CD4-positive, alpha-beta T cell (primary cell): ENCODE measurements around the gene PARD3B. TPM values are rescaled to one million over a fixed set of nuclear protein-coding genes. Genes with fewer than 3 reads are reported as not detected.

ENCODE experiments used
- ATAC-seq: fragments of 200-7000 bp; cut with Tn5 transposase; one replicate; pipeline ENCODE4 v1.10.0; 2022; ENCODE audit warnings: mild to moderate bottlenecking; ENCODE audit not compliant: poor library complexity
- CTCF ChIA-PET: fragments of 350-600 bp; sonication (Branson Sonifier 250); formaldehyde crosslinking; loops from one replicate; lab custom pipeline; 2021; ENCODE audit warnings: antibody characterized with exemption, inconsistent platforms; lab: Charles Lee
- POLR2A ChIA-PET: fragments of 350-600 bp; sonication (Branson Sonifier 250); formaldehyde crosslinking; loops from one replicate; lab custom pipeline; 2021; ENCODE audit warnings: antibody characterized with exemption, inconsistent platforms; lab: Charles Lee
- DNase-seq, 14 experiments: peaks; one replicate each; pipeline ENCODE4 v3.0.0-alpha.2; 2013 to 2020; ENCODE audit warnings: mixed read lengths in 2 of 14
- H3K27ac ChIP-seq, 2 donors: one replicate each; pipeline versions ENCODE4 v1.5.1 to v1.7.0; 2013; ENCODE audit warnings: low read length in 2 of 2, low read depth in 1 of 2, mild to moderate bottlenecking in 1 of 2
- H3K27me3 ChIP-seq, 2 experiments: 1 replicate in 1 of 2; 2 replicates in 1 of 2; pipeline versions ENCODE4 v1.6.1 to v1.7.0; 2013; ENCODE audit warnings: low read length in 2 of 2, control low read depth in 1 of 2, mild to moderate bottlenecking in 1 of 2, moderate library complexity in 1 of 2; ENCODE audit not compliant: insufficient read depth in 2 of 2, control insufficient read depth in 1 of 2
- H3K36me3 ChIP-seq: one replicate; pipeline ENCODE4 v1.6.1; 2013; ENCODE audit warnings: low read length, control low read depth; ENCODE audit not compliant: insufficient read depth
- H3K4me1 ChIP-seq: one replicate; pipeline ENCODE4 v1.6.1; 2013; ENCODE audit warnings: low read length, control low read depth; ENCODE audit not compliant: insufficient read depth
- H3K4me3 ChIP-seq: one replicate; pipeline ENCODE4 v1.5.1; 2013; ENCODE audit warnings: mild to moderate bottlenecking, low read length, moderate library complexity
- H3K9me3 ChIP-seq, 2 experiments: 1 replicate in 1 of 2; 2 replicates in 1 of 2; pipeline versions ENCODE4 v1.6.1 to v1.7.0; 2013; ENCODE audit warnings: low read length in 2 of 2, mild to moderate bottlenecking in 2 of 2, control low read depth in 1 of 2, moderate library complexity in 1 of 2; ENCODE audit not compliant: control insufficient read depth in 1 of 2, insufficient read depth in 1 of 2
- H3K27ac Mint-ChIP-seq: one replicate; pipeline ENCODE4 v1.8.0; 2020; ENCODE audit warnings: mixed read lengths
- H3K27me3 Mint-ChIP-seq: one replicate; pipeline ENCODE4 v1.8.0; 2021; ENCODE audit warnings: mixed read lengths
- H3K36me3 Mint-ChIP-seq: one replicate; pipeline ENCODE4 v1.8.0; 2021; ENCODE audit warnings: low read depth, mixed read lengths
- H3K4me1 Mint-ChIP-seq: one replicate; pipeline ENCODE4 v1.8.0; 2021; ENCODE audit warnings: low read depth, mixed read lengths
- H3K4me3 Mint-ChIP-seq: one replicate; pipeline ENCODE4 v1.8.0; 2020; ENCODE audit warnings: mild to moderate bottlenecking, mixed read lengths
- H3K9me3 Mint-ChIP-seq: one replicate; pipeline ENCODE4 v1.8.0; 2020; ENCODE audit warnings: mixed read lengths
- intact Hi-C, 2 experiments: fragments of 100-400 bp; cut with DNase I in 1 of 2; cut with micrococcal nuclease in 1 of 2; formaldehyde crosslinking; loops; one replicate each; pipeline versions ENCODE4 v1.15.1 to v1.9.0; 2023 to 2025; cut with DNase I, micrococcal nuclease
- total RNA-seq, 174 experiments: library from RNA in 2 of 174; stranded (reverse) in 2 of 174; gene quantifications; one replicate each; pipeline ENCODE4 v1.2.3 and lab custom pipeline; 2021 to 2026
- TF ChIP-seq, protein P1 (sequence below): fragments of 200-600 bp; IDR thresholded peaks from one replicate; pipeline ENCODE4 v1.8.0; 2022; ENCODE audit warnings: antibody characterized with exemption, mild to moderate bottlenecking

PARD3B gene
- total RNA-seq, 2 experiments from 2014 or later, result 0.87 to 1.9 TPM

DNA sequence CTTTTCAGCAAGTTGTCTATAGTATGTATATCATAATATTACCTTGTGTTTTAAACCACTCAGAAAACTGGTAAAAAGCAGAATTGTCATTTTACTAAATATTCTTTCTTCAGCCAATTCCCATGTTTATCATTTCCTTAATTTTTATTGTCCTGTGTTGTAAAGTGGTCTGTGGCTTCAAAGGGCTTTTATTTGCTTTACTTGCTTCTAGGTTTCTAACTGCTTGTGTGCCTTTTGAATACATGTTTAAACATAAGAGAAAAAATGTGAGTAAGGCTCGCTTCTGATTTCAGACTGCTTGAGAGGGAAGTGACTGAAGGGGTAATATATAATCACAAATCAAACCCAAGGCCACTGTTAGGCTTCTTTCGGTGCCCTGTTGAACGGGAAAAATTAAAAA, 729.5 kb downstream of the PARD3B start:
- H3K27ac Mint-ChIP-seq, result no peak overlapping the region
- no peaks in the 10 kb centered on the region for H3K4me1 Mint-ChIP-seq
- Histone ChIP-seq H3K27me3 (no peaks in the 10 kb centered on the region), H3K36me3 (no peaks in the 10 kb centered on the region), H3K27ac (no peak overlapping the region), H3K4me3 (no peak overlapping the region), H3K4me1 (no peaks in the 10 kb centered on the region), H3K9me3 (no peaks in the 10 kb centered on the region)
- no peaks in the 10 kb centered on the region for H3K27me3 Mint-ChIP-seq
- DNase-seq (no peak), ATAC-seq (no peak)
- intact Hi-C loops, result no loop called here
- no peaks in the 10 kb centered on the region for H3K36me3 Mint-ChIP-seq
- ChIA-PET CTCF (no interaction called here), POLR2A (no interaction called here)
- H3K4me3 Mint-ChIP-seq, result no peak overlapping the region
- H3K9me3 Mint-ChIP-seq, result no peaks in the 10 kb centered on the region
- TF ChIP-seq, protein P1, sequence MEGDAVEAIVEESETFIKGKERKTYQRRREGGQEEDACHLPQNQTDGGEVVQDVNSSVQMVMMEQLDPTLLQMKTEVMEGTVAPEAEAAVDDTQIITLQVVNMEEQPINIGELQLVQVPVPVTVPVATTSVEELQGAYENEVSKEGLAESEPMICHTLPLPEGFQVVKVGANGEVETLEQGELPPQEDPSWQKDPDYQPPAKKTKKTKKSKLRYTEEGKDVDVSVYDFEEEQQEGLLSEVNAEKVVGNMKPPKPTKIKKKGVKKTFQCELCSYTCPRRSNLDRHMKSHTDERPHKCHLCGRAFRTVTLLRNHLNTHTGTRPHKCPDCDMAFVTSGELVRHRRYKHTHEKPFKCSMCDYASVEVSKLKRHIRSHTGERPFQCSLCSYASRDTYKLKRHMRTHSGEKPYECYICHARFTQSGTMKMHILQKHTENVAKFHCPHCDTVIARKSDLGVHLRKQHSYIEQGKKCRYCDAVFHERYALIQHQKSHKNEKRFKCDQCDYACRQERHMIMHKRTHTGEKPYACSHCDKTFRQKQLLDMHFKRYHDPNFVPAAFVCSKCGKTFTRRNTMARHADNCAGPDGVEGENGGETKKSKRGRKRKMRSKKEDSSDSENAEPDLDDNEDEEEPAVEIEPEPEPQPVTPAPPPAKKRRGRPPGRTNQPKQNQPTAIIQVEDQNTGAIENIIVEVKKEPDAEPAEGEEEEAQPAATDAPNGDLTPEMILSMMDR, result no peak

- DNase-seq, result no peak
- H3K4me3 Mint-ChIP-seq, result no peak overlapping the region
- intact Hi-C loops, result no loop called here
- no peaks in the 10 kb centered on the region for H3K4me1 Mint-ChIP-seq
- no peaks in the 10 kb centered on the region for H3K36me3 ChIP-seq
- POLR2A ChIA-PET, result no interaction called here
- H3K9me3 Mint-ChIP-seq, result no peaks in the 10 kb centered on the region
- H3K36me3 Mint-ChIP-seq, result no peaks in the 10 kb centered on the region
- H3K4me1 ChIP-seq, result no peaks in the 10 kb centered on the region
- H3K27me3 ChIP-seq, result no peaks in the 10 kb centered on the region
- H3K9me3 ChIP-seq, result no peaks in the 10 kb centered on the region
- no peak overlapping the region for H3K27ac ChIP-seq
- ATAC-seq, result no peak
- H3K27me3 Mint-ChIP-seq, result no peaks in the 10 kb centered on the region
- H3K4me3 ChIP-seq, result no peak overlapping the region
- CTCF ChIA-PET, result no interaction called here
- TF ChIP-seq, protein P1, result no peak
- no peak overlapping the region for H3K27ac Mint-ChIP-seq
These were observed 731.0 kb downstream of the PARD3B start for GRCh38 chr2:205276116-205276777.

GRCh38 chr2:205280596-205281236, 735.4 kb downstream of the PARD3B start:
- Histone ChIP-seq H3K27ac (no peak overlapping the region), H3K27me3 (no peaks in the 10 kb centered on the region), H3K4me1 (no peaks in the 10 kb centered on the region), H3K9me3 (no peaks in the 10 kb centered on the region), H3K36me3 (no peaks in the 10 kb centered on the region), H3K4me3 (no peak overlapping the region)
- TF ChIP-seq, protein P1, result no peak
- ChIA-PET POLR2A (no interaction called here), CTCF (interaction anchor here (0.5 kb wide), 1 partner anchor 103 kb away, joined by 5 read pairs; no protein-coding TSS in a partner anchor)
- no peaks in the 10 kb centered on the region for H3K4me1 Mint-ChIP-seq
- no peaks in the 10 kb centered on the region for H3K9me3 Mint-ChIP-seq
- H3K36me3 Mint-ChIP-seq, result no peaks in the 10 kb centered on the region
- no peak for ATAC-seq
- intact Hi-C loops, result no loop called here
- H3K27ac Mint-ChIP-seq, result no peak overlapping the region
- H3K4me3 Mint-ChIP-seq, result no peak overlapping the region
- DNase-seq, result no peak
- H3K27me3 Mint-ChIP-seq, result no peaks in the 10 kb centered on the region
